ENCODE measurements around the gene NCDN. TPM values are rescaled to one million over a fixed set of nuclear protein-coding genes. Genes with fewer than 3 reads are reported as not detected.

The NCDN gene
- total RNA-seq, 1 donor from 2014 or later, result 20.2 TPM

DNA sequence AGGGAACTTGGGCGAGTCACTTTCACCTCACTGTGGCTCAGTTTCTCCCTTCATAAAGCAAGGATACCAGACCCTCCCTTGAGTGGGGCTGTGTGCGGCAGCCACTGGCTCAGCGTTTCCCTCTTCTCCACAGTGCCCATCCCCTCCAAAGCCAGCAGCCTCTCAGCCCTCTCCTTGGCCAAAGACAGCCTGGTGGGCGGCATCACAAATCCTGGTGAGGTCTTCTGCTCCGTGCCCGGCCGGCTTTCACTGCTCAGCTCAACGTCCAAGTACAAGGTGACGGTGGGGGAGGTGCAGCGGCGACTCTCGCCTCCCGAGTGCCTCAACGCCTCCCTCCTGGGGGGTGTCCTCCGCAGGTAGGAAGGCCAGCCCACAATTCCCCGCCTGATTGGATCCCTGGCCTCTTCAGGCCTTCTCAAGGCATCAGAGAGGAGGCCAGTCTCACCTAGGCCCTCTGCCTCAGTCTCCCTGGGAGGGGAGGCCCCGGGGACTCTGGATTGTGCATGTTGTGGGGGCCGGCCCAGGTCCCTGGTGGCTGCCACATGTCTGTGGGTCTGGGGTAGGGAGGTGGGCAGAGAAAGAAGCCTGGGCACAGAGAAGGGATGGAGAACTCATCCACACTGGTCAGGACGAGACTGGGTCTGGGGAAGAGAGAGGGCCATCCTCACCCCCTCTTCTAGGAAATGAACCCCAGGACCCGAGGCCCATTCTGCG lies 30.8 kb downstream of the NCDN start:
- intact Hi-C loops (cut with DNase I), result no loop called here
- Histone ChIP-seq H3K9me3 (no peaks in the 10 kb centered on the region), H3K27ac (no peak overlapping the region), H3K36me3 (peaks cover 13% of the 10 kb centered on the region), H3K27me3 (ENCODE audit: low read depth) (no peaks in the 10 kb centered on the region), H3K4me1 (no peaks in the 10 kb centered on the region), H3K4me3 (no peak overlapping the region)
- no peak for ATAC-seq
- TF ChIP-seq CTCF (IDR thresholded peaks at IDR 0.05), result no peak
- no peak for DNase-seq

- no peak for ATAC-seq
- H3K27ac ChIP-seq, result no peak overlapping the region
- intact Hi-C loops (cut with DNase I), result no loop called here
Observed at GRCh38 chr1:35589516-35590427, 32.2 kb downstream of the NCDN start.

GRCh38 chr1:35590476-35591040 lies 33.0 kb downstream of the NCDN start:
- ATAC-seq (no peak), DNase-seq (no peak)
- intact Hi-C loops (cut with DNase I), result no loop called here
- Histone ChIP-seq H3K9me3 (no peaks in the 10 kb centered on the region), H3K36me3 (peaks cover 13% of the 10 kb centered on the region), H3K27me3 (ENCODE audit: low read depth) (no peaks in the 10 kb centered on the region), H3K4me3 (no peak overlapping the region), H3K4me1 (no peaks in the 10 kb centered on the region), H3K27ac (no peak overlapping the region)
- no peak for TF ChIP-seq CTCF (IDR thresholded peaks at IDR 0.05)

More at GRCh38 chr1:35589516-35590427, 32.2 kb downstream of the NCDN start:
- TF ChIP-seq CTCF (IDR thresholded peaks at IDR 0.05), result no peak
- H3K27me3 ChIP-seq (ENCODE audit: low read depth), result no peaks in the 10 kb centered on the region
- no peak for DNase-seq
- no peaks in the 10 kb centered on the region for H3K9me3 ChIP-seq
- peaks cover 13% of the 10 kb centered on the region for H3K36me3 ChIP-seq
- H3K4me1 ChIP-seq, result no peaks in the 10 kb centered on the region
- no peak overlapping the region for H3K4me3 ChIP-seq

GRCh38 chr1:35591211-35591610 lies 33.6 kb downstream of the NCDN start:
- Histone ChIP-seq H3K27me3 (ENCODE audit: low read depth) (no peaks in the 10 kb centered on the region), H3K9me3 (no peaks in the 10 kb centered on the region), H3K27ac (no peak overlapping the region), H3K4me1 (no peaks in the 10 kb centered on the region), H3K36me3 (peaks cover 13% of the 10 kb centered on the region), H3K4me3 (no peak overlapping the region)
- DNase-seq, result no peak
- no peak for TF ChIP-seq CTCF (IDR thresholded peaks at IDR 0.05)
- no peak for ATAC-seq
- intact Hi-C loops (cut with DNase I), result no loop called here

DNA sequence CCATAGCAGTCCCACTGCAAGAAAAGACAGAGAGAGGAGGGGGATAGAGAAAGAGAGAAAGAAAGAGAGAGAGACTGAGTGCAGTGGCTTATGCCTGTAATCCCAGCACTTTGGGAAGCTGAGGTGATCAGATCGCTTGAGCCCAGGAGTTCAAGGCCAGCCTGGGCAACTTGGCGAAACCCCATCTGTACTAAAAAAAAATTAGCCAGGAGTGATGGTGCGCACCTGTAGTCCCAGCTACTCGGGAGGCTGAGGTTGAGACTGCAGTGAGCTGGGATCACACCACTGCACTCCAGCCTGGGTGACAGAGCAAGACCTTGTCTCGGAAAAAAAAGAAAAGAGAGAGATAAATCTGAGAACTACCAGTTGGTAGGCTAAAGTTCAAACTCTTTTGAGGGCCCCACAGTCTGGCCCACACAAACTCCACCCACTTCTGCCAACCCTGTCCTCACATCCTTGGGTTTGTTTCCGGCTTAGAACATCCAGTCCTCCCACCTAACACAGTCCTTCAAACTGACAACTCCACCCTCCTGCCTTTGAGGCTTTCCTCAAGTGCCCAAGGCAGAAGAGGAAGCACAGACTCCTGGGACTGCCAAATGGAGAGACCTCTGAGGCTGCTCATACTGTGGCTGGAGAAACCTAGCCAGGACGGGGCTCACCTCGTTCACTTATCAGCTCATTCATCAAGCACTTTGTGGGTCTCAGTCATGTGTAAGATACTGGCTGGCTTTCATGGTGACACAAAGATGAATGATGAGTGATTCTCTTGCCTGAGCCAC lies 35.6 kb downstream of the NCDN start:
- peaks cover 18% of the 10 kb centered on the region for H3K36me3 ChIP-seq
- H3K4me3 ChIP-seq, result no peak overlapping the region
- ATAC-seq (peak; percentile 41 to 47), DNase-seq (no peak)
- H3K4me1 ChIP-seq, result no peaks in the 10 kb centered on the region
- H3K9me3 ChIP-seq, result no peaks in the 10 kb centered on the region
- H3K27me3 ChIP-seq (ENCODE audit: low read depth), result no peaks in the 10 kb centered on the region
- intact Hi-C loops (cut with DNase I), result no loop called here
- H3K27ac ChIP-seq, result no peak overlapping the region
- no peak for TF ChIP-seq CTCF (IDR thresholded peaks at IDR 0.05)
